CD4-positive, alpha-beta T cell treated with Interleukin-17A for 4 hours (primary cell): Measurements from ENCODE around the gene CHSY3.

Experiments used
- DNase-seq: peaks from one replicate; pipeline ENCODE4 v3.0.0-alpha.2; 2020; ENCODE audit warnings: mixed read lengths

The CHSY3 gene

GRCh38 chr5:130102960-130103359, 198.7 kb downstream of the CHSY3 start:
- DNase-seq: no peak

DNA sequence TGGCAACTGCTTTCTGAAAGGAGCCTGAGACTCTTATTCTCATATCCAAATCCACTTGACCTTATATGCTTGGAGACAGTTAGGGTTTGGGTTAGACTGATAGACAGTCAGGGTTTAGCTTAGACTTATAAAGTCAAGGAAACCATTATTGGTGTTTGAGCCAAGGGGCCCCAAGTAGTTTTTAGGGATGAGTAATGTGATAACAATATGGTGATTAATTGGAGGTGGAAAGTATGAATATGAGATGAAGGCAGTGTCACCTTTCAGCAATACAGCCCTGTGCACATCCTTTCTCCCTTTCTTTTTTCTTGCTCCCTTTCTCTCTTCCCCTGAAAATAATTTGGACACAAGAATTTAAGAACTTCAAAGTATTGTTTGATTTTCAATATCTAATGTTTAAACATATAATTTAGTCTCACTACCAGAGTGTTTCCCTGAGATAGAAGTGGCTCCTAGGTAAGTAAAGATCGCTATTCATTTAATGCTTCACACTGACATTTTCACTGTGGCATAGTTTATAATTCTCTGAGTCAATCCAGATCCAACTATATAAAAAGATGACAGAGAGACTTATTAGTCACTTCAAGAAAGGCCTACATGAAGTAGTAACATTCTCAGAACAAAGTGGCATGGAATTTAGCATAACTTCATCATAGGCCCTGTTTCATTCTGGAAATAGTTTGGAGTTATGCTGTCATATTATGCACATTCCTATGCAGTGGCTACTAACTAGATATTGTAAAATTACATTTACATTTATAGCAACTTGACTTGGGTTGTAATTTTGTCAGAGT, 200.8 kb downstream of the CHSY3 start:
- DNase-seq: no peak

DNA sequence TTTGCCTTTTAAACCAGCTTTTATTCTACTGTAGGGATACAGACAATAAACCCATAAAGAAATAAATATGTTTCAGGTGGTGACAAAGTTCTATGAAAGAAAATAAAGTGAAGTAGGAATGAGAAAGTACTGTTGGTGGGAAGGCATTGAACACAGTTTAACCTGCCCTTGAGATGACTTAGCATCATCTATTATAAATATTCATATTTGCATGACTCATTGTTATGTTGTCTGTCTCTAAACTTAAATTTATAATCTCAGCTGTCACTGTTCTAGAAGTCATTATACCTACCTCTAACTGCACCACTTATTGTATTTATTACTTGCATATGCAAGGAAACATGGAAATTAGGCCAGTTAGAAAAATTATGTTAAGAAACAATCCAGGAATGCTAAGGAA, 202.2 kb downstream of the CHSY3 start:
- no peak for DNase-seq

DNA sequence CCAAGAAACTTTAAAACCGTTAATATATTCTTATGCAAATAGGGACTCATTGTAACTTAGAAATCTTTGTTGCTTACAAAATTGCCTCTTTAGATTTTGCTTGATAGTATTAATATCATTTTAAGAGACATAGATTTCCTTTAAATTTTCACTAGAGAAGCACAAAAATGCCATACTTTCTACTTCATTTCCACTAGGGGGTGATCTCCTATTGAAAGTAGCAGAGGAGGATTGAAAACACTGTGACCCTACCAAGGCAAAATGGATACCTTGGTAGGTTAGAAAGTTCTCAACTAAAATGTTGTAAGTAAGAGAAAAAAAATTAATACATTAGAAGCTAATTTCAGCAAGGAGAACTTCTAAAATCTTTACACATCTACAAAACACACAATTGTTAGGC, 204.9 kb downstream of the CHSY3 start:
- DNase-seq: no peak

DNA sequence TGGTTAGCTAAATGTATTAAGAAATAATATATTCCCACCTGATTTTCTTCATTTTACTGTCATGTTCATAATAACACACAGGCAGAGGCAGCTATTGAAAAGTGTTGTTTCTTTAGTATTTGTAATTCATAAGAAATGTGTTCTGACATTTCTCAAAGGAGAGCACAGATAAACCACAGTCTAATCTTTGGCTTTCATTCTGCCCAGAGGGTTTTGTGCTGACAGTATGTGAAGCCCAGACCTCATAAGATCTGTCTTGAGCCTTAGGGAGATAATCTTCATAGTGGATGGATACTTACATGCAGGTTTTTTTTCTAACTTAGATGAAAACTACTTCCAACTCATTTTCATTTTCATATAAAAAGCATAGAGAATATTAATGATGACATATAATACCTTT, 206.1 kb downstream of the CHSY3 start:
- DNase-seq: no peak

DNA sequence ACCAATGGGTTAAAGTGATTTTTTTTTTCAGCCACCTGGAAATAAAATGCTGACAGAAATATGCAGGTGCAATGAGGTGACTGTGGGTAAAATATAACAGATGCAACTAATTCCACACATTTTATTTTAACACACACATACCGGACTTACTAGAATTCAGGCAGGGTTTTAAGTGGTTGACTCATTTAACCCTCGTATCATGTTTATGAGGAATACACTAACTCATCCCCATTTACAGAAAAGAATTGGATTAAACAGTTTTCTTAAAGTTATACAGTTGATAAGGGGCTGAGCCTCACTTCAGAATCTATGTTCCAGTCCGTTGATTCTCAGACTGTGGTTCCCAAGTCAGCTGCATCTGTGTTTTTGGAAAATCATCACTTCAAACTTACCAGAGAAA, 207.5 kb downstream of the CHSY3 start:
- no peak for DNase-seq

GRCh38 chr5:130112246-130112645, 208.0 kb downstream of the CHSY3 start:
- DNase-seq: no peak

GRCh38 chr5:130115686-130116085, 211.4 kb downstream of the CHSY3 start:
- DNase-seq: no peak

- no peak for DNase-seq
Measured at GRCh38 chr5:130116462-130116861, 212.2 kb downstream of the CHSY3 start.

- DNase-seq: no peak
Measured at GRCh38 chr5:130116972-130117371, 212.7 kb downstream of the CHSY3 start.

GRCh38 chr5:130126746-130127145, 222.5 kb downstream of the CHSY3 start:
- no peak for DNase-seq

- DNase-seq: no peak
Measured at GRCh38 chr5:130135506-130135905, 231.2 kb downstream of the CHSY3 start.

GRCh38 chr5:130136300-130136699, 232.0 kb downstream of the CHSY3 start:
- no peak for DNase-seq

- no peak for DNase-seq
Measured at GRCh38 chr5:130137681-130138080, 233.4 kb downstream of the CHSY3 start.

- no peak for DNase-seq
Measured at GRCh38 chr5:130138406-130139045, 234.3 kb downstream of the CHSY3 start.

- no peak for DNase-seq
Measured at GRCh38 chr5:130141659-130142320, 237.5 kb downstream of the CHSY3 start.

- no peak for DNase-seq
Measured at GRCh38 chr5:130151239-130151638, 247.0 kb downstream of the CHSY3 start.

GRCh38 chr5:130155345-130156011, 251.2 kb downstream of the CHSY3 start:
- no peak for DNase-seq

- DNase-seq: no peak
Measured at GRCh38 chr5:130158036-130158435, 253.8 kb downstream of the CHSY3 start.

DNA sequence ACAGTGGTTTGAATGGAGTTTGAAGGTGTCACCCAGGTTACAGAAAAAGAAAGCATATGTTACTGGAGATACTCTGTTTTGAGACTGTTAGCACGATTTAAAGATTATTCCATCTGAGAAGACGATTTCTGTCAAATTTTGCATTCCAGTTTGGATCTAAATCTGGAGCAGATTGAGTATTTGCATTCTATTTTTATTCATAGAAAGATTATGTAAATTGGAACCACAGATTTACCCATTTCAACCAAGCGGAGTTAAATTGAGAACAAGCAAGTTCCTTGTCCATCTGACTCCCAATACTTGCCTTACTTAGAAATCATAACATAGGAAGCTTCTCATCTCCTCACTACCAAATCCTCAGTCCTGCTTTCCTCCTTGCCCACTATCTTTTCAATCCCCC, 255.7 kb downstream of the CHSY3 start:
- no peak for DNase-seq

GRCh38 chr5:130164966-130165365, 260.7 kb downstream of the CHSY3 start:
- DNase-seq: no peak

DNA sequence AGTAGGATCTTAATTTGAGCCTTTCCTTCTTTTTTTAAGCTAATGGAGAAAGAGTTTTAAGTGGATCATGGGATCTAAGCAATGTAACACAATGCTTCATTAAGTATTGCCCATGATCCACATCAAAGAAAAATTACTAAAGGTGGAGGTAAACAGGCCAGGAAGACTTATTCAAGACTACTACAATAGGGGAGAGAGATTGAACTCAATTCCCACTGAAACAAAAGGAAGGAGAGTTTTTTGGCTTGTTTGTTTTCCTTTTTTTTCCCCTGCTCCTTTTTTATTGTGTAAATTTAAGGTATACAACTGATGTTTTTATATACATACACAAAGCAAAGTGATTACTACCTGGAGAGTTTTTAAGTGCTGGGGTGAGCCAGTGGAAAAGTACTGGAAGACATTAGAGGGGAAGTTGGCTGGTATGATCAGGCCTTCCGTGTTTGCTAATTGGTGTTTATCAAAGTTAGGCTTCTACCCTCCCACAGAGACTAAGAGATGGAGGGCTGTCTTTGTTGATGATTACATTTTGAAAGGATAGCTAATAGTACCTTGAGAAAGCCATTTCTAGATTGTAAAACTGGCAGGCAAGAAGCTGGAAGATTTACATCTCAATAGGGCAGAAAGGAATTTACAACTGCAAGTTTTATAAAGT, 262.7 kb downstream of the CHSY3 start:
- no peak for DNase-seq

DNA sequence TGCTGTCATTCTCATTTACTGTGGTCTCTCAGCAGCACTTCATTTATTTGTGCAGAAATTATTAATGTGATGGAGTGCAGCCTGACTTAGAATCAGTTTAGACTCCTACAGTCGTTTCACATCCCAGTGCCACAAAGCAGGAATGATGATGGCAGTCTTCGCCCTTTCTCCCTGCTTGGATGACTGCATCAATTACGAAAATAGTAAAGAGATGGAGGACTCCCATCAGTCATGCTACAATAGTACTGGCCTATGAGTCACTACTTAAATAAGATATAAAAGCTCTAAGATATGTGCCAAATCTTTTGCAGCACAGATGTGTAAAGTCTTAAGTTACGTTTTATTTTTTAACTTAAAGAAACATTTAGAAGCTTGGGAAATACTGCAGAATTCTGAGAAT, 263.9 kb downstream of the CHSY3 start:
- DNase-seq: no peak
